GM10847 (cell line): Measurements from ENCODE around the gene OR5H1.

Experiments used
- POLR2A ChIP-seq: IDR thresholded peaks from 2 replicates; pipeline ENCODE4 v1.6.1; 2011; ENCODE audit not compliant: insufficient read length; ENCODE audit errors: extremely low read depth

OR5H1 gene

DNA sequence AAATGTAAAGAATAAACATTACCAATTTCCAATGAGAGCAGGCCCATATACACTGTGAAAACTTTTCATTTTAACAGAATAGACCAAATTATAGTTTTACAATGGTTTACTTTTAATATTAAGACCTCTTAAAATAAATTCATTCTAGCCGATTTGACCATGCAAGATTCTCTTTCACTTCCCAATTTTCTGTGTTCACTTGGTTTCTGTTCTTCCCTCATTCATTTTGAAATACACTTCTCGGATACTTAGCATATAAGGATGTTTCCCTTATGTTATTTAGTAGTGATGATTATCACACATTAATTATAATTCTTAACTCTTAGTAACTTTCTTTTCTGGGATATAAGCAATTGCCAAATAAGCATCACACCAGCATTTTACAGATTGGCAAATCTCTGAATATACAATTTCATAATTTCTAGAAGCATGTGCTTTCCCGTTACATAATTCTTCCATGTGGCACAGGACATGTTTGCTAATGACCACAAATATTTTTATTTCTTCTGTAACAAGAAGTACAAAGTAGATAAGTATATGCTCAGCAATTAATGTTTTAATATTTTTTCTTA, 49.9 kb downstream of the OR5H1 start:
- TF ChIP-seq POLR2A: no peak

DNA sequence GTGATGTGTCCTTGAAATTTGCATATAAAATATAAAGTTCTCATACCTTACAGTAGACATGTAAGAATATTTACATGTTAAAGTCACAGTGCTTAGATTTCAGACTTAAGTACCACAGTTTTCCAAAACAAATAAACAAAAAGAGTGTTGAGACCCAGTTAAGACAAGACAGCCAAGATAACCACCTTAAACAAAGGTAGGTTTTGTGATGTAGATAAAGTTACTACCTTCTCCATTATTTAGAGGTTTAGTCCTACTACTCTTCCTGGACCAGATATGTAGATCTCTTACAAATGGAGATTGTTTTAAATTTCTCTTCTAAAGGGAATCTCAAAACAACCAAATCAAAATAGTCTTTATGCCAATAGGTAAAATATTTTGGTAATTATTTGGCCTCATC, 51.7 kb downstream of the OR5H1 start:
- TF ChIP-seq POLR2A: no peak

GRCh38 chr3:98185180-98185579, 54.7 kb downstream of the OR5H1 start:
- TF ChIP-seq POLR2A: no peak
